H9 (cell line): ENCODE results near the gene HS6ST3. TPM values are rescaled to one million over a fixed set of nuclear protein-coding genes. Genes with fewer than 3 reads are reported as not detected.

Source experiments
- DNase-seq: peaks from one replicate; pipeline ENCODE4 v3.0.0-alpha.2; 2017
- H2AFZ ChIP-seq: one replicate; pipeline ENCODE4 v1.6.1; 2013; ENCODE audit warnings: mild to moderate bottlenecking, low read length, control low read depth, moderate library complexity
- H2AK5ac ChIP-seq: 2 replicates; pipeline ENCODE4 v1.6.1; 2013; ENCODE audit warnings: low read length, control low read depth, mixed read lengths; ENCODE audit not compliant: insufficient read length
- H2BK120ac ChIP-seq: one replicate; pipeline ENCODE4 v1.6.1; 2013; ENCODE audit warnings: low read depth, mild to moderate bottlenecking, low read length, control low read depth, inconsistent platforms; ENCODE audit not compliant: poor library complexity, severe bottlenecking
- H2BK12ac ChIP-seq: 2 replicates; pipeline ENCODE4 v1.6.1; 2013; ENCODE audit warnings: low read length, control low read depth, mixed read lengths, low read depth; ENCODE audit not compliant: insufficient read length
- H2BK15ac ChIP-seq: 2 replicates; pipeline ENCODE4 v1.6.1; 2013; ENCODE audit warnings: low read depth, low read length, control low read depth
- H2BK20ac ChIP-seq: one replicate; pipeline ENCODE4 v1.6.1; 2013; ENCODE audit warnings: low read depth, mild to moderate bottlenecking, low read length, control low read depth, inconsistent platforms; ENCODE audit not compliant: poor library complexity, severe bottlenecking
- H2BK5ac ChIP-seq: 2 replicates; pipeline ENCODE4 v1.6.1; 2013; ENCODE audit warnings: low read length, control low read depth, mixed read lengths; ENCODE audit not compliant: insufficient read length
- H3K14ac ChIP-seq: 2 replicates; pipeline ENCODE4 v1.6.1; 2013; ENCODE audit warnings: low read length, control low read depth; ENCODE audit not compliant: insufficient read depth
- H3K18ac ChIP-seq: 2 replicates; pipeline ENCODE4 v1.6.1; 2013; ENCODE audit warnings: low read depth, mild to moderate bottlenecking, mixed read lengths, low read length, control low read depth; ENCODE audit not compliant: insufficient read length
- H3K23ac ChIP-seq: 2 replicates; pipeline ENCODE4 v1.6.1; 2013; ENCODE audit warnings: low read length, control low read depth, mixed read lengths, low read depth; ENCODE audit not compliant: insufficient read length
- H3K23me2 ChIP-seq: 2 replicates; pipeline ENCODE4 v1.6.1; 2013; ENCODE audit warnings: low read depth, mild to moderate bottlenecking, mixed read lengths, low read length, control low read depth; ENCODE audit not compliant: insufficient read length, poor library complexity, severe bottlenecking
- H3K27ac ChIP-seq: 2 replicates; pipeline ENCODE4 v1.5.1; 2013; ENCODE audit warnings: low read length, control low read depth, mixed read lengths, low read depth; ENCODE audit not compliant: insufficient read length
- H3K27me3 ChIP-seq: 2 replicates; pipeline ENCODE4 v1.6.1; 2013; ENCODE audit warnings: low read length, control low read depth, inconsistent platforms; ENCODE audit not compliant: insufficient read depth
- H3K4ac ChIP-seq: 2 replicates; pipeline ENCODE4 v1.6.1; 2013; ENCODE audit warnings: low read depth, mild to moderate bottlenecking, control low read depth, inconsistent platforms, low read length, moderate library complexity
- H3K4me1 ChIP-seq: 2 replicates; pipeline ENCODE4 v1.6.1; 2013; ENCODE audit warnings: low read length, control low read depth, inconsistent platforms; ENCODE audit not compliant: insufficient read depth
- H3K4me2 ChIP-seq: 2 replicates; pipeline ENCODE4 v1.6.1; 2013; ENCODE audit warnings: low read length, control low read depth, mixed read lengths; ENCODE audit not compliant: insufficient read length, insufficient read depth
- H3K56ac ChIP-seq: 2 replicates; pipeline ENCODE4 v1.6.1; 2013; ENCODE audit warnings: low read depth, mild to moderate bottlenecking, mixed read lengths, low read length, control low read depth; ENCODE audit not compliant: insufficient read length
- H3K79me1 ChIP-seq: 2 replicates; pipeline ENCODE4 v1.6.1; 2013; ENCODE audit warnings: low read depth, mild to moderate bottlenecking, moderate library complexity, low read length, control low read depth, inconsistent platforms; ENCODE audit not compliant: insufficient read depth, poor library complexity, severe bottlenecking
- H3K79me2 ChIP-seq: 2 replicates; pipeline ENCODE4 v1.6.1; 2013; ENCODE audit warnings: low read length, control low read depth, inconsistent platforms; ENCODE audit not compliant: insufficient read depth
- H3K9ac ChIP-seq: 2 replicates; pipeline ENCODE4 v1.6.1; 2013; ENCODE audit warnings: low read length, control low read depth, mixed read lengths; ENCODE audit not compliant: insufficient read length; ENCODE audit errors: extremely low read depth
- H3K9me3 ChIP-seq: one replicate; pipeline ENCODE4 v1.6.1; 2013; ENCODE audit warnings: low read depth, low read length, inconsistent platforms; ENCODE audit not compliant: control insufficient read depth
- H3T11ph ChIP-seq: one replicate; pipeline ENCODE4 v1.6.1; 2013; ENCODE audit warnings: mild to moderate bottlenecking, low read length, control low read depth, inconsistent platforms
- H4K20me1 ChIP-seq: one replicate; pipeline ENCODE4 v1.6.1; 2013; ENCODE audit not compliant: control insufficient read depth, insufficient read length, insufficient read depth
- H4K5ac ChIP-seq: 2 replicates; pipeline ENCODE4 v1.6.1; 2013; ENCODE audit warnings: low read depth, mild to moderate bottlenecking, mixed read lengths, low read length, control low read depth; ENCODE audit not compliant: insufficient read length
- H4K8ac ChIP-seq: replicated peaks from 2 replicates; pipeline ENCODE4 v1.6.1; 2013; ENCODE audit warnings: low read length, control low read depth, mixed read lengths, low read depth; ENCODE audit not compliant: insufficient read length
- H4K91ac ChIP-seq: 2 replicates; pipeline ENCODE4 v1.6.1; 2013; ENCODE audit warnings: low read depth, mild to moderate bottlenecking, moderate library complexity, mixed read lengths, low read length, control low read depth; ENCODE audit not compliant: insufficient read length
- H3K27ac Mint-ChIP-seq, 3 experiments: 2 replicates in 2 of 3; 3 replicates in 1 of 3; pipeline ENCODE4 v1.8.0; 2020 to 2021; ENCODE audit warnings: mixed read lengths in 3 of 3, mild to moderate bottlenecking in 1 of 3, moderate library complexity in 1 of 3
- H3K27me3 Mint-ChIP-seq: 2 replicates; pipeline ENCODE4 v1.8.0; 2021; ENCODE audit warnings: low read depth, mild to moderate bottlenecking, moderate library complexity, mixed read lengths
- H3K36me3 Mint-ChIP-seq, 3 experiments: 2 replicates in 2 of 3; 3 replicates in 1 of 3; pipeline ENCODE4 v1.8.0; 2020 to 2021; ENCODE audit warnings: low read depth in 3 of 3, mixed read lengths in 3 of 3; ENCODE audit not compliant: insufficient read depth in 1 of 3
- H3K4me1 Mint-ChIP-seq, 2 experiments: 2 replicates each; pipeline ENCODE4 v1.8.0; 2020; ENCODE audit warnings: mixed read lengths in 2 of 2
- H3K4me3 Mint-ChIP-seq, 2 experiments: 2 replicates in 1 of 2; 3 replicates in 1 of 2; pipeline ENCODE4 v1.8.0; 2020 to 2021; ENCODE audit warnings: mild to moderate bottlenecking in 2 of 2, mixed read lengths in 2 of 2, moderate library complexity in 1 of 2
- H3K9me3 Mint-ChIP-seq, 2 experiments: 2 replicates in 1 of 2; 3 replicates in 1 of 2; pipeline ENCODE4 v1.8.0; 2020; ENCODE audit warnings: mild to moderate bottlenecking in 2 of 2, mixed read lengths in 2 of 2, moderate library complexity in 1 of 2
- CTCF ChIP-seq: fragments of 200-600 bp; sonication (generic); conservative IDR thresholded peaks from 3 replicates; pipeline ENCODE4 v1.8.0; 2021; ENCODE audit warnings: antibody characterized with exemption, mild to moderate bottlenecking
- WGBS: extraction: QIAGEN DNeasy Blood & Tissue Kit; methylation state at CpG from one replicate; pipeline ENCODE4 v1.1.7; 2013; ENCODE audit warnings: missing lambda C conversion rate, low lambda C conversion rate, mixed read lengths; ENCODE audit not compliant: insufficient read length; ENCODE audit errors: extremely low coverage; 5-methylcytosine and 5-hydroxymethylcytosine counted together
- total RNA-seq: library from RNA; stranded (reverse); gene quantifications from 2 replicates; pipeline ENCODE4 v1.2.1, GENCODE V29; 2021

The HS6ST3 gene
- total RNA-seq, 1 experiment from 2014 or later: 0.44 TPM

GRCh38 chr13:96299235-96299634 lies 209.3 kb downstream of the HS6ST3 start:
- no peak overlapping the region for H2BK15ac ChIP-seq
- no peak overlapping the region for H3T11ph ChIP-seq
- H2AK5ac ChIP-seq: no peak overlapping the region
- H4K91ac ChIP-seq: no peak overlapping the region
- Mint-ChIP-seq H3K27me3 (no peaks in the 10 kb centered on the region), H3K4me1 (peaks cover 47 to 49% of the 10 kb centered on the region in 2 experiments), H3K4me3 (no peak overlapping the region), H3K9me3 (peaks cover 6 to 9% of the 10 kb centered on the region in 2 experiments), H3K36me3 (peaks cover 6 to 13% (median 9%) of the 10 kb centered on the region in 3 experiments), H3K27ac (no peak overlapping the region)
- no peak overlapping the region for H3K4me2 ChIP-seq
- H3K27me3 ChIP-seq: no peaks in the 10 kb centered on the region
- no peaks in the 10 kb centered on the region for H3K9me3 ChIP-seq
- no peak overlapping the region for H2BK120ac ChIP-seq
- no peaks in the 10 kb centered on the region for H3K79me1 ChIP-seq
- WGBS: no CpG with 5 or more reads among the region's 4 CpGs
- H3K56ac ChIP-seq: no peak overlapping the region
- no peak overlapping the region for H3K27ac ChIP-seq
- no peaks in the 10 kb centered on the region for H3K79me2 ChIP-seq
- H3K9ac ChIP-seq: no peak overlapping the region
- H4K5ac ChIP-seq: no peak overlapping the region
- no peaks in the 10 kb centered on the region for H4K20me1 ChIP-seq
- TF ChIP-seq CTCF: no peak
- no peak overlapping the region for H2BK12ac ChIP-seq
- H3K14ac ChIP-seq: no peak overlapping the region
- H3K4me1 ChIP-seq: peaks cover 4% of the 10 kb centered on the region; the same call in 1 of the 2 replicates
- peaks cover 2% of the 10 kb centered on the region for H3K23me2 ChIP-seq
- H2BK20ac ChIP-seq: peak overlapping the region; percentile 83
- no peak for DNase-seq
- no peak overlapping the region for H3K23ac ChIP-seq
- H4K8ac ChIP-seq: no peak overlapping the region
- H3K4ac ChIP-seq: no peak overlapping the region
- no peak overlapping the region for H2BK5ac ChIP-seq
- no peak overlapping the region for H2AFZ ChIP-seq
- no peak overlapping the region for H3K18ac ChIP-seq
